ENCODE measurements around the gene FBXW8. TPM values are rescaled to one million over a fixed set of nuclear protein-coding genes. Genes with fewer than 3 reads are reported as not detected.
A peak's percentile ranks its signal among the peaks of the same experiment; 100 is the strongest.

FBXW8 gene
- total RNA-seq, 1 experiment from 2014 or later: 34.8 TPM

- Histone ChIP-seq H3K4me2 (ENCODE audit: low read depth, low read length, poor library complexity, severe bottlenecking) (no peak overlapping the region), H3K36me3 (ENCODE audit: insufficient read depth, low read length) (no peaks in the 10 kb centered on the region), H3K4me3 (ENCODE audit: low read length) (no peak overlapping the region), H3K27me3 (ENCODE audit: low read length) (no peaks in the 10 kb centered on the region), H3K79me2 (ENCODE audit: low read length) (no peaks in the 10 kb centered on the region), H3K4me1 (ENCODE audit: low read length) (peaks cover 88% of the 10 kb centered on the region), H3K27ac (ENCODE audit: low read length) (no peak overlapping the region), H3K9ac (ENCODE audit: low read length) (no peak overlapping the region), H2AFZ (ENCODE audit: low read length) (no peak overlapping the region), H4K20me1 (ENCODE audit: insufficient read depth, low read depth, low read length) (no peaks in the 10 kb centered on the region), H3K9me3 (ENCODE audit: low read length) (no peaks in the 10 kb centered on the region), H3K9me2 (replicated peaks; ENCODE audit: insufficient read depth, low read length) (no peaks in the 10 kb centered on the region)
- no peak for DNase-seq
Observed at GRCh38 chr12:117042171-117042842, 131.6 kb downstream of the FBXW8 start.

DNA sequence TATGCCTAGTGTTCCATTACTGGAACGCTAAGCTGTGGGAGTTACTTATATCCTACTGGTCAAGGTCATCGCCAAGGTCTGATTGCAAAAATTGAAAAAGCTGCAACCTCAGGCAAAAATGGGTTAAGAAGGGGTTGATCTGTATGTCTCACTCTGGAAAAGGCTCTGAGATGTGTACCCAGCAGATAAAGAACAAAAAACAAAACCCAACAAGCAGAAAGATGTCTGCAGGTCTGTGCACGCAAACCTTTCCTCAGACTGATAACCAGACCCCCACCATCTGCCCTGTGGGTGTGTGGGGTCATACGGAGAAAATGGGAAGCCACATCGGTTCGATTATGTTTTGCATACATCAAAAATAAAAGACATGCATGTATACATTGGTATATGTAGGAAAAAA lies 132.1 kb downstream of the FBXW8 start:
- Histone ChIP-seq H3K27me3 (ENCODE audit: low read length) (no peaks in the 10 kb centered on the region), H3K36me3 (ENCODE audit: insufficient read depth, low read length) (no peaks in the 10 kb centered on the region), H3K9ac (ENCODE audit: low read length) (no peak overlapping the region), H3K4me2 (ENCODE audit: low read depth, low read length, poor library complexity, severe bottlenecking) (no peak overlapping the region), H3K4me3 (ENCODE audit: low read length) (no peak overlapping the region), H3K9me3 (ENCODE audit: low read length) (no peaks in the 10 kb centered on the region), H3K79me2 (ENCODE audit: low read length) (no peaks in the 10 kb centered on the region), H4K20me1 (ENCODE audit: insufficient read depth, low read depth, low read length) (no peaks in the 10 kb centered on the region), H3K9me2 (replicated peaks; ENCODE audit: insufficient read depth, low read length) (no peaks in the 10 kb centered on the region), H3K27ac (ENCODE audit: low read length) (peak overlapping the region; percentile 100; the same call in 1 of the 2 replicates), H3K4me1 (ENCODE audit: low read length) (peaks cover 88% of the 10 kb centered on the region), H2AFZ (ENCODE audit: low read length) (no peak overlapping the region)
- no peak for DNase-seq

- H4K20me1 ChIP-seq (ENCODE audit: insufficient read depth, low read depth, low read length): no peaks in the 10 kb centered on the region
- peaks cover 88% of the 10 kb centered on the region for H3K4me1 ChIP-seq (ENCODE audit: low read length)
- H3K9me3 ChIP-seq (ENCODE audit: low read length): no peaks in the 10 kb centered on the region
- H3K27me3 ChIP-seq (ENCODE audit: low read length): no peaks in the 10 kb centered on the region
- no peak overlapping the region; the same call in 1 of the 2 replicates for H3K9ac ChIP-seq (ENCODE audit: low read length)
- DNase-seq: no peak
- no peaks in the 10 kb centered on the region; the same call in 1 of the 2 replicates for H3K79me2 ChIP-seq (ENCODE audit: low read length)
- peaks cover 7% of the 10 kb centered on the region; the same call in 1 of the 2 replicates for H3K36me3 ChIP-seq (ENCODE audit: insufficient read depth, low read length)
- H2AFZ ChIP-seq (ENCODE audit: low read length): no peak overlapping the region
- peak overlapping the region; percentile 100 for H3K27ac ChIP-seq (ENCODE audit: low read length)
- no peak overlapping the region for H3K4me2 ChIP-seq (ENCODE audit: low read depth, low read length, poor library complexity, severe bottlenecking)
- no peaks in the 10 kb centered on the region for H3K9me2 ChIP-seq (replicated peaks; ENCODE audit: insufficient read depth, low read length)
- H3K4me3 ChIP-seq (ENCODE audit: low read length): no peak overlapping the region
Observed at GRCh38 chr12:117044311-117044710, 133.6 kb downstream of the FBXW8 start.

- no peaks in the 10 kb centered on the region for H4K20me1 ChIP-seq (ENCODE audit: insufficient read depth, low read depth, low read length)
- no peaks in the 10 kb centered on the region; the same call in 1 of the 2 replicates for H3K79me2 ChIP-seq (ENCODE audit: low read length)
- H3K9ac ChIP-seq (ENCODE audit: low read length): peak overlapping the region; percentile 64
- H3K27me3 ChIP-seq (ENCODE audit: low read length): no peaks in the 10 kb centered on the region
- no peaks in the 10 kb centered on the region for H3K9me3 ChIP-seq (ENCODE audit: low read length)
- peaks cover 7% of the 10 kb centered on the region; the same call in 1 of the 2 replicates for H3K36me3 ChIP-seq (ENCODE audit: insufficient read depth, low read length)
- H3K9me2 ChIP-seq (replicated peaks; ENCODE audit: insufficient read depth, low read length): no peaks in the 10 kb centered on the region
- DNase-seq: no peak
- peaks cover 88% of the 10 kb centered on the region for H3K4me1 ChIP-seq (ENCODE audit: low read length)
- H3K27ac ChIP-seq (ENCODE audit: low read length): peak overlapping the region; percentile 100
- H2AFZ ChIP-seq (ENCODE audit: low read length): no peak overlapping the region
- H3K4me2 ChIP-seq (ENCODE audit: low read depth, low read length, poor library complexity, severe bottlenecking): peak overlapping the region; percentile 54
- H3K4me3 ChIP-seq (ENCODE audit: low read length): peak overlapping the region; percentile 35; the same call in 1 of the 2 replicates
Observed at GRCh38 chr12:117044790-117045159, 134.0 kb downstream of the FBXW8 start.

- no peaks in the 10 kb centered on the region; the same call in 1 of the 2 replicates for H3K79me2 ChIP-seq (ENCODE audit: low read length)
- 0 out of 2 replicates have a peak overlapping the region, but pooled peaks have one; percentile 45 for H2AFZ ChIP-seq (ENCODE audit: low read length)
- H3K9ac ChIP-seq (ENCODE audit: low read length): peak overlapping the region; percentile 64
- peak overlapping the region; percentile 100 for H3K27ac ChIP-seq (ENCODE audit: low read length)
- H3K4me1 ChIP-seq (ENCODE audit: low read length): peaks cover 88% of the 10 kb centered on the region
- H3K4me2 ChIP-seq (ENCODE audit: low read depth, low read length, poor library complexity, severe bottlenecking): peak overlapping the region; percentile 54
- peak; percentile 77 for DNase-seq
- H3K36me3 ChIP-seq (ENCODE audit: insufficient read depth, low read length): peaks cover 7% of the 10 kb centered on the region; the same call in 1 of the 2 replicates
- no peaks in the 10 kb centered on the region for H3K9me2 ChIP-seq (replicated peaks; ENCODE audit: insufficient read depth, low read length)
- no peaks in the 10 kb centered on the region for H3K9me3 ChIP-seq (ENCODE audit: low read length)
- no peaks in the 10 kb centered on the region for H4K20me1 ChIP-seq (ENCODE audit: insufficient read depth, low read depth, low read length)
- no peaks in the 10 kb centered on the region for H3K27me3 ChIP-seq (ENCODE audit: low read length)
- H3K4me3 ChIP-seq (ENCODE audit: low read length): peak overlapping the region; percentile 35; the same call in 1 of the 2 replicates
Observed at GRCh38 chr12:117045160-117046010, 134.6 kb downstream of the FBXW8 start.

- Histone ChIP-seq H3K36me3 (ENCODE audit: insufficient read depth, low read length) (peaks cover 7% of the 10 kb centered on the region; the same call in 1 of the 2 replicates), H3K9ac (ENCODE audit: low read length) (peak overlapping the region; percentile 64), H3K9me2 (replicated peaks; ENCODE audit: insufficient read depth, low read length) (no peaks in the 10 kb centered on the region), H4K20me1 (ENCODE audit: insufficient read depth, low read depth, low read length) (no peaks in the 10 kb centered on the region), H3K27ac (ENCODE audit: low read length) (peak overlapping the region; percentile 100), H3K4me1 (ENCODE audit: low read length) (peaks cover 91% of the 10 kb centered on the region), H3K9me3 (ENCODE audit: low read length) (no peaks in the 10 kb centered on the region), H3K4me2 (ENCODE audit: low read depth, low read length, poor library complexity, severe bottlenecking) (peak overlapping the region; percentile 54), H3K79me2 (ENCODE audit: low read length) (no peaks in the 10 kb centered on the region; the same call in 1 of the 2 replicates), H3K27me3 (ENCODE audit: low read length) (no peaks in the 10 kb centered on the region), H2AFZ (ENCODE audit: low read length) (no peak overlapping the region), H3K4me3 (ENCODE audit: low read length) (no peak overlapping the region)
- peak; percentile 76 for DNase-seq
Observed at GRCh38 chr12:117046011-117046369, 135.2 kb downstream of the FBXW8 start.

GRCh38 chr12:117046425-117046824 lies 135.7 kb downstream of the FBXW8 start:
- Histone ChIP-seq H2AFZ (ENCODE audit: low read length) (no peak overlapping the region), H4K20me1 (ENCODE audit: insufficient read depth, low read depth, low read length) (no peaks in the 10 kb centered on the region), H3K79me2 (ENCODE audit: low read length) (no peaks in the 10 kb centered on the region; the same call in 1 of the 2 replicates), H3K4me2 (ENCODE audit: low read depth, low read length, poor library complexity, severe bottlenecking) (peak overlapping the region; percentile 54), H3K9me3 (ENCODE audit: low read length) (no peaks in the 10 kb centered on the region), H3K36me3 (ENCODE audit: insufficient read depth, low read length) (peaks cover 7% of the 10 kb centered on the region; the same call in 1 of the 2 replicates), H3K9me2 (replicated peaks; ENCODE audit: insufficient read depth, low read length) (no peaks in the 10 kb centered on the region), H3K27ac (ENCODE audit: low read length) (peak overlapping the region; percentile 100), H3K9ac (ENCODE audit: low read length) (peak overlapping the region; percentile 64), H3K4me1 (ENCODE audit: low read length) (peaks cover 95% of the 10 kb centered on the region), H3K4me3 (ENCODE audit: low read length) (no peak overlapping the region), H3K27me3 (ENCODE audit: low read length) (no peaks in the 10 kb centered on the region)
- DNase-seq: no peak
